ENCODE measurements around the gene TRMT2A. TPM values are rescaled to one million over a fixed set of nuclear protein-coding genes. Genes with fewer than 3 reads are reported as not detected.

Gene TRMT2A
- total and polyA plus RNA-seq, 8 donors = 23.8 to 120 (median 34.1) TPM

DNA sequence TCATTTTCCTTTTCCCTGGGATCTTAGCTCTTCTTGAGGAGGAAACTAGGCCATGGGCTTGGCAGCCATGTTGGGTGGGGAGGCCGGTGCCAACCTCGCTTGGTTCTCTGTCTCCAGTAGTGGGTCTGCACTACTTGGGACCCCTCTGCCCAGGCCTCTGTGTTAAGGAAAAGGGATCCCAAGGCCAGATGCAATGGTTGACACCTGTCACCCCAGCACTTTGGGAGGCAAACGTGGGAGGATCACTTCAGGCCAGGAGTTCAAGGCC, 12.7 kb upstream of the TRMT2A start:
- 59 to 65% methylated on average over 3 of the region's 3 CpGs for WGBS, 2 donors
- H3K27me3 ChIP-seq = no peaks in the 10 kb centered on the region
- no peak overlapping the region for H3K27ac ChIP-seq
- ATAC-seq (no peak), FAIRE-seq (no peak), DNase-seq (no peak)
- intact Hi-C loops (cut with DNase I) = loop anchor here in 2 of 3 donors (10.0 kb wide), 1 partner anchor 155 kb away; no protein-coding TSS in a partner anchor
- peaks cover 0 to 6% (median 6%) of the 10 kb centered on the region in 3 donors for H3K4me1 ChIP-seq
- H3K9me3 ChIP-seq = no peaks in the 10 kb centered on the region
- peaks cover 0 to 10% (median 0%) of the 10 kb centered on the region in 3 donors for H3K36me3 ChIP-seq
- TF ChIP-seq, protein P1, sequence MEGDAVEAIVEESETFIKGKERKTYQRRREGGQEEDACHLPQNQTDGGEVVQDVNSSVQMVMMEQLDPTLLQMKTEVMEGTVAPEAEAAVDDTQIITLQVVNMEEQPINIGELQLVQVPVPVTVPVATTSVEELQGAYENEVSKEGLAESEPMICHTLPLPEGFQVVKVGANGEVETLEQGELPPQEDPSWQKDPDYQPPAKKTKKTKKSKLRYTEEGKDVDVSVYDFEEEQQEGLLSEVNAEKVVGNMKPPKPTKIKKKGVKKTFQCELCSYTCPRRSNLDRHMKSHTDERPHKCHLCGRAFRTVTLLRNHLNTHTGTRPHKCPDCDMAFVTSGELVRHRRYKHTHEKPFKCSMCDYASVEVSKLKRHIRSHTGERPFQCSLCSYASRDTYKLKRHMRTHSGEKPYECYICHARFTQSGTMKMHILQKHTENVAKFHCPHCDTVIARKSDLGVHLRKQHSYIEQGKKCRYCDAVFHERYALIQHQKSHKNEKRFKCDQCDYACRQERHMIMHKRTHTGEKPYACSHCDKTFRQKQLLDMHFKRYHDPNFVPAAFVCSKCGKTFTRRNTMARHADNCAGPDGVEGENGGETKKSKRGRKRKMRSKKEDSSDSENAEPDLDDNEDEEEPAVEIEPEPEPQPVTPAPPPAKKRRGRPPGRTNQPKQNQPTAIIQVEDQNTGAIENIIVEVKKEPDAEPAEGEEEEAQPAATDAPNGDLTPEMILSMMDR (IDR thresholded peaks at IDR 0.05) = no peak
- H3K4me3 ChIP-seq = no peak overlapping the region

DNA sequence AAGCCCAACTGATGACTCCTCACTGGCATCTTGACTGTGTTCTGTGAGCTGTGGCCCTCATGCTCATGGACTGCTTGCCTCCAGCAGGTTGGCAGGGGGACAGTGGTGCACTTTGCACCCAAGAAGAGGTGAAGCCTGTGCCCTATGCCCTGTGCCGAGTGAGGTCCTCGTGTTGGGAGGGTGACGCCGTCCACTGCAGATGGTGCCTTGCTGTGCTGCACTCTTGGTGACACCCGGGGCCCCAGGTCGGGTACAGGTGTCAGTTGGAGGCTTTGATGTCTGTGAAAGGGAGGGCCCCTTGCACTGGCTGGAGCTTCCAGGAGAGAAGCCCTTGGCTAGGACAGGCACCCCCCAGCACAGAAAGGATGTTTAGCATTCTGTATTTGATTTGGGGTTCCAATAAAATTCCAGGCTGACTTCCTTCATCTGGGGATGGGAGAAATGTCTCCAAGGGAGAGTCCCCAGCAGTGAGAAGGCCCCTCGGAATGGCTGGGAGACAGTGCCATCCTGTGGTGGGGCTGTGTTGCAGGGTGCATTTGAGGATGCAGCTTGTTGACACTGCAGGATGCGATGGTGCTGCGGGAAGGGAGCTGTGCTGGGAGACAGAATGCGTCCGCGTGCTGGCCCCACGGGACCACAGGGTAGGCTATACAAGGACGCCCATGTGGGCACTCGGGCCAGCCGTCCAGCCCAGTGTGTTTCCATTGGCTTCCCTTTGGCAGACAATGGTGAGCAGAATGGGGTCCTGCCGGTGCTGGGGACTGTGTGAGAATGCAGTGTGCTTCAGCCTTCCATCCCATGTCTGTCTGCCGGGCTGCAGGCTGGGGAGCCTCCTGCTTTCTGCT, 12.1 kb upstream of the TRMT2A start:
- ATAC-seq = peak in 2 of 4 donors; percentile 28 to 29
- Histone ChIP-seq H3K4me3 (no peak overlapping the region), H3K36me3 (peaks cover 0 to 10% (median 0%) of the 10 kb centered on the region in 3 donors), H3K27ac (no peak overlapping the region), H3K27me3 (no peaks in the 10 kb centered on the region), H3K9me3 (no peaks in the 10 kb centered on the region), H3K4me1 (peaks cover 0 to 6% (median 6%) of the 10 kb centered on the region in 3 donors)
- TF ChIP-seq, protein P1 (IDR thresholded peaks at IDR 0.05) = no peak
- DNase-seq = no peak
- 26 to 47% methylated on average over 18 of the region's 18 CpGs for WGBS, 2 donors
- no peak for FAIRE-seq
- intact Hi-C loops (cut with DNase I) = loop anchor here in 2 of 3 donors (10.0 kb wide), 1 partner anchor 154 kb away; no protein-coding TSS in a partner anchor

DNA sequence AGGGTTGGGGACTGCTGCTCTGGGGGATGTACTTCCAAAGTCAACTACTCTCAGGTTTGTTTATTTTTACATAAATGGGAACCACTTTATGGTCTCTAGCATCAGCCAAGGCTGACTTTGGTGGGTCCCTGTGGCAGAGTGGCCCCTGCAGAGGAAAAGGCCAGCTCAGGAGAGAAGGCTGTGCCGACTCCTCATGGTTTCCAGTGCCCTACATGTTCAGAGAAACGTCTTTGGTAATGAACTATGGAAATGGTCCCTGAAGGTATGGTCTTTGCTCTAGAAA, 11.5 kb upstream of the TRMT2A start:
- no peak overlapping the region for H3K4me3 ChIP-seq
- H3K27ac ChIP-seq = no peak overlapping the region
- no peaks in the 10 kb centered on the region for H3K27me3 ChIP-seq
- FAIRE-seq = no peak
- WGBS, 2 donors = 52 to 63% methylated on average over 2 of the region's 2 CpGs
- TF ChIP-seq, protein P1 (IDR thresholded peaks at IDR 0.05) = no peak
- ATAC-seq = no peak
- no peak for DNase-seq
- intact Hi-C loops (cut with DNase I) = loop anchor here in 2 of 3 donors (10.0 kb wide), 1 partner anchor 154 kb away; no protein-coding TSS in a partner anchor
- H3K4me1 ChIP-seq = peaks cover 0 to 6% (median 6%) of the 10 kb centered on the region in 3 donors
- H3K36me3 ChIP-seq = peaks cover 0 to 10% (median 0%) of the 10 kb centered on the region in 3 donors
- no peaks in the 10 kb centered on the region for H3K9me3 ChIP-seq

DNA sequence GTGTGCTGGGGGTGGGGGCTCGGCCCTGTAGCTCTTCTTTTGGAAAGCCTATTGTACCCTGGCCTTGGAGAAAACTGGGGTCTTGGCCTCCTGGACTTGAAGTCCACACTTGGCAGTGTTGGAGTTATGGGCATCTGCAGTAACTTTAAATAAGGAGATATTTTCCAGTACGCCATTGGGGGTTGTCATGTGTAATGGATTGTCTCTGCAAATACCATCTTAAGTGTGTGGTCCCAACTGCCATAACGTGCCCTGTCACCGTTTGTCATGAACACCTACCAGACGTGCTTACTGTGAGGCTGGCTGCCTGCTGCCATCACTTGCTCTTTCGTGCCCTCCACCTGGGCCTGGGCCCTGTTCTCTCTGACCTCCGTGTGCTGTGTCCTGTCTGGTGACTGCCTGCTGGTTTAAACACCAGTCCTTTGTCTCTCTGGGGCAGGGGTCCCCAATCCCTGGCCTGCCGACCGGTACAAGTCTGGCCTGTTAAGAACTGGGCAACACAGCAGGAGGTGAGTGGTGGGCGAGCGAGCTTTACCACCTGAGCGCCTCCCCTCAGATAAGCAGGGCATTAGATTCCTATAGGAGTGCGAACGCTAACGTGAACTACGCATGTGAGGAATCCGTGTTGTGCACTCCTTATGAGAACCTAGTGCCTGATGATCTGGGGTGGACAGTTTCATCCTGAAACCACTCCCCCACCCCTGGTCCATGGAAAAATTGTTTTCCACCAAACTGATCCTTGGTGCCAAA, 11.0 kb upstream of the TRMT2A start:
- no peak for FAIRE-seq
- no peak for DNase-seq
- WGBS, 2 donors = 78 to 84% methylated on average over 16 to 17 of the region's 17 CpGs
- Histone ChIP-seq H3K27ac (no peak overlapping the region), H3K36me3 (peaks cover 0 to 10% (median 0%) of the 10 kb centered on the region in 3 donors), H3K4me1 (peaks cover 0 to 6% (median 6%) of the 10 kb centered on the region in 3 donors), H3K9me3 (no peaks in the 10 kb centered on the region), H3K4me3 (no peak overlapping the region), H3K27me3 (no peaks in the 10 kb centered on the region)
- intact Hi-C loops (cut with DNase I) = loop anchor here in 2 of 3 donors (10.0 kb wide), 1 partner anchor 153 kb away; no protein-coding TSS in a partner anchor
- no peak for ATAC-seq
- TF ChIP-seq, protein P1 (IDR thresholded peaks at IDR 0.05) = no peak

All from pancreas (tissue), 10 donors.